ENCODE data around the gene GOLPH3.
"Not testable (repeated sequence)": the region's sequence is repeated elsewhere in the genome, so short reads cannot be mapped to it uniquely, and the experiment has no call there.

GOLPH3 gene

GRCh38 chr5:32132757-32133156 is 41.4 kb downstream of the GOLPH3 start:
- no peak for DNase-seq

- no peak for DNase-seq
Measured at GRCh38 chr5:32131604-32132003, 42.5 kb downstream of the GOLPH3 start.

DNA sequence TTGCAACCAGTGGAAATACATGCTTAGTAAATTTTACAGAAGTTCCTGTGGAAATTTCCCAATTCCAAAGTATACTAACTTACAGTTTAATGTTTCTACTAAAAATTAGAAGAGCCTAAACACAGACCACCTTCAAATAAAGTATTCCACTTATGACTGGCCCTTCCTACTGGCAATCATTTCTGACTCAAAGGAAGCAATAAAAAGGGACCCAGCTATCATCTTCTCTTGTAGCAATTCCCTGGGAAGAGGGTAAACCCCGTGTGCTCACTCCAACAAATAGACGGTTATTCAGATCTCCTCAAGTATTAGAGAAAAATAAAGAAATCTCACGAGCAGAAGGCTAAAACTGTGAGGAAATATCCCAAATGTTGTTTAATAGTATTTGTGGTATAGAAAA is 43.3 kb downstream of the GOLPH3 start:
- no peak for DNase-seq

DNA sequence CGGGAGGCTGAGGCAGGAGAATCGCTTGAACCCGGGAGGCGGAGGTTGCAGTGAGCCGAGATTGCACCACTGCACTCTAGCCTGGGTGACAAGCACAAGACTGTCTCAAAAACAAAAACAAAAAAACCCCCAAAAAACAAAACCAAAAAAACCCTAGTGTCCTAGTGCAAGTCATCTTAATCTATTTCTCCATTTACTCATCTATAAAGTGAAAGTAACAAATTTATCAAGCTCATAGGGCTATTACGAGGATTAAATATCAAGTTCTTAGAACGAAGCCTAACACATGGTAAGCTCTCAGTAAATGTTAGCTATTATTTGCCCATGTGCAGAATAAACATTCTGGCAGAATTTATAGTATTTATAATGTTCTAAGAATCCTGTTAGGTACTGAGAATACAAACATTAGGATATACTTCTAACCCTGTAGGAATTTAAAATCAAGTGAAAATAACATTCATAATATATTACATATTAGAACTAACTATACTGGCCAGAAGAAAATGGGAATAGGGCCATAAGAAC is 45.0 kb downstream of the GOLPH3 start:
- DNase-seq: no peak

GRCh38 chr5:32127711-32128110 is 46.4 kb downstream of the GOLPH3 start:
- no peak for DNase-seq

DNA sequence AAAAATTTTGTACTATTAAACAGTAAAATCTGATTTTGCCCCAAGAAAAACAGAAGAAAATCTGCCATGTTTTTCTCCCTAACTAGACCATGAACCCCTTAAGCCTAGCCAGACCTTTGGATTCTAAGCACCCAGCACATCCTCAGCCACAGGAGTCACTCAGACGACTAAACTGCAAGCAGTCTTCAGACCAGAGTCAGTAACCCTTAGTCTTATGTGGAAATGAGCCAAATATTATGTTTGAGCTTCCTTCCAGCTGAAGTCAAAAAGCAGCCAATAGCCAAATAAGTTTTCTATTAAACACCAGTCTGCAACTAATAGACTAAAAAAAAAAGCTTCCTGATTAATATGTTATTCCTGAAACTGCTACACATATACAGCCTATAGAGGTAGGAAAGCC is 47.4 kb downstream of the GOLPH3 start:
- DNase-seq: no peak

DNA sequence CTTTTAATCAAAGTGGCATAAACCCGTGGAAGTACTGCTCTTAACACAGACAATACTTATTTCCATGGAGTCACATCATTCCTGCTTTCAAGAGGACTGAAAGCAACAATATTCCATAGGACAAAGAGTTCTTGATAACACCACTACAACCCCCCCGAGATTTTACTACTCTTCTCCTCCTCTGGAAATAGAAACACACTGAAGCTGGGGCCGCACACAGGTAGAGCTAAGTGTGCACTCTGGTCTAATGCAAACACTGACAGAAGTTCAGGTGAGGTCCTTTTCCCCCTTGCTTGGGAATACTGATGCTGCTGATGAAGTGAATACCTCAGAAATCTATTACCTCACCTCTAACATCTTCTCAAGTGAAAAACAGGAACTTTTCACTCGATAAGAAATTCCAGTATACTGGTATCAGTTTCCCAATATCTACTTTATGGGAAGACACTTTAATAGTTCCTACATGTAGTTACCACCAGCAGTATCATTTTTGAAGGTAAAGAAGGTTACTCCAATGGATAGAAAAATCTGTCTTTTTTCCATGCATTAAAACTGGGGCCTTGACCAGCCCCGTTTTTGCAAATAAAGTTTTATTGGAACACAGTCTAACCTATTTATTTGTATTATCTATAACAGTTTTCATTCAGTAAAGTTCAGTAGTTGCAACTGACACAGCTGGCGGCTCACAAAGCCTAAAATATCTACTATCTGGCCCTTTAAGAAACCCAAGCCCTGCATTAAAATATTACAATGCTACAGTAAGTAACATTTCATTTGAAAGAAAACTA is 50.0 kb downstream of the GOLPH3 start:
- no peak for DNase-seq

GRCh38 chr5:32123058-32123805 is 50.9 kb downstream of the GOLPH3 start:
- no peak for DNase-seq

DNA sequence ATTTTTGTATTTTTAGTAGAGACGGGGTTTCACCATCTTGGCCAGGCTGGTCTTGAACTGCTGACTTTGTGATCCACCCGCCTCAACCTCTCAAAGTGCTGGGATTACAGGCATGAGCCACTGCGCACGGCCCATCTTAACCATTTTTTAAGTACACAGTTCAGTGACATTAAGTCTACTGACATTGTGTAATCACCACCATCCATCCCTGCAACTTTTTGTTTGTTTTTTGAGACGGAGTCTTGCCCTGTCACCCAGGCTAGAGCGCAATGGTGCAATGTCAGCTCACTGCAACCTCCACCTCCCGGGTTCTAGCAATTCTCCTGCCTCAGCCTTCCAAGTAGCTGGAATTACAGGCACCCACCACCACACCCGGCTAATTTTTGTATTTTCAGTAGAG is 55.2 kb downstream of the GOLPH3 start:
- not testable (repeated sequence) for DNase-seq

DNA sequence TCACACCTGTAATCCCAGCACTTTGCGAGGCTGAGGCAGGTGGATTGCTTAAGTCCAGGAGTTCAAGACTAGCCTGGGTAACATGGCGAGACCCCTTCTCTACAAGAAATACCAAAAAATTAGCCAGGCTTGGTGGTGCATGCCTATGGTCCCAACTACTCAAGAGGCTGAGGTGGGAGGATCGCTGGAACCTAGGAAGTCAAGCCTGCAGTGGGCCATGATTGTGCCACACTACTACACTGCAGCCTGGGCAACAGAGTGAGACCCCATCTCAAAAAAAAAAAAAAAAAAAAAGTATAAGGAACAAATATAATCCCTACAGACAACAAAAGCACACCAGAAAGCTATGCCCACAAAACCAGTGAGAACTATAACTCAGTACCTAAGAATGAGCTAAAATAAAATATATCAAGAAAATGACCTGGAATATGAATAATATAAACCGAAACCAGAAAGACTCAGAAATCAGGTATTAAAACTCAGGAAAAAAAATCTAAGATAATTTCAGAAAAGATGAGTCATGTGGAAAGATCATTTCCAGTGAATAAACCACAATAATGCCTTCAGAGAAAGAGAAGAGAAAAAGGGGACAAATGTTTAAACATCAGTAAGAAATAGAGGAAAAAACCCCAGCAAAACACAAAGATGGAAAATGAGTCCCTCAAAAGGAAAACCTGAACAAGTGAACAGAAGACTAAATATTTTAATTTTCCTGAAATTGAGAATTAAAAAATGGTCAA is 57.4 kb downstream of the GOLPH3 start:
- no peak for DNase-seq

DNA sequence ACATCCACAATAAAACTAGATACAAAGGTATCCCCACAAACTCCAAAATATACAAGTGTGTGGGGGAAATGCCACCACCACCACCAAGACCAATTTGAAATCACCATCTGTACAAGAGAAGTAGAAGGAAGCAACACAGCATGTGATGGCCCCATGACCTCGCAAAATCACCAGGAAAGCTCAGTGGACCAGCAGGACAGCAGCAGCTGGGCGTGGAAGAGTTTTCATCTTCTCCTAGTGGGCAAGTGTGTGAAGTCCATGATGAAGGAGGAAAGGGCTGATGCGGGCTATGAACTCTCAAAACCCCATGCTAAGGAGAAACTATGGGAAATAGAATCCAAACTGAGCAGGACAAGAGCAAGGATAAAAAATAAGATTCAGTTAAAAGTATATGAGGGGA is 58.1 kb downstream of the GOLPH3 start:
- no peak for DNase-seq

DNA sequence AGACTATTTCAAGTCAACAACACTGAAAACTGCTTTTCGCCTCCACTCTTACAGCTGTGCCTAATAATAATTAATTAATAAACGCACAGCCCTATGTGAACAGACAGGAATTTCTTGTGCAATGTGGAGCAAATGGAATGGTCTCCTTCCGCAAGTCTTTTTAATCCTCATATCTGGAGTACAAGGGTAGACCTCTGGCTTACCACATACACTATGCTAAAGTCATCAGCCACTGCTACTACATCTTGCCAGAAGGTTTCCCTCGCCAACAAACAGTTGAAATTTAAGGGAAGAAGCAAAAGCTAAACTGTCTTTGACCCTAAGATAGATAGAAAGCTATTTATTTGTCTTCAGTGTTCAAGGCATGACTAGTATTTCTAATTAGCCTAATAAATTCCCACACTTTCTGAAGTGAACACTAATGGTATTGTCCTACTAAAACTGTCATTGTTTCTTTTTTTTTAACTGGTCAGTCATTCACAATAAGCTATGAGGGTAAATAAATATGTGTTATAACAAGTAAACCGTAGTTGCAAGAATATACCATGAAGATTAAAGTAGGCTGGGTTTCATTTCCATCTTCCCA is 63.9 kb downstream of the GOLPH3 start:
- no peak for DNase-seq

DNA sequence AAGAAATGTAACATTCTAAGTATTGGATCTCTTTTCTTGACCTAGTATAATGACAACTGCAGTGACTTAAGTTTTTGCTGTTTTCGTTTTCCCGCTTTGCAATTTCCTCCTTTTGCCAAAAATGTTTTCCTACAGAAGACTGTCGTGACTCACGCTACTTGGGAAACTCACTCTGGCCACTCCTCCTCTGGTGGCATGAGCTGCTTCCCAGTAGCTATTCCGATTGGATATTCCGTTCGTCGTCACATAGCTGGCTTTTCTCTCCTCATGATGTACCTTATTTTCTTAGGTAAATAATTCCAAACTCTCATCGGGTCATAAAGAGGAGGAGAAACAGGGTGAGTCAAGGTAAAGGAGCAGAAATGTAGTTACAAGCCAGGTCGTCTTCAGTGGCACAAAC is 64.9 kb downstream of the GOLPH3 start:
- DNase-seq: no peak

- DNase-seq: no peak
Measured at GRCh38 chr5:32108167-32108566, 66.0 kb downstream of the GOLPH3 start.

- DNase-seq: no peak
Measured at GRCh38 chr5:32107291-32107690, 66.8 kb downstream of the GOLPH3 start.

GRCh38 chr5:32103521-32103920 is 70.6 kb downstream of the GOLPH3 start:
- no peak for DNase-seq

- DNase-seq: no peak
Measured at GRCh38 chr5:32102254-32102986, 71.7 kb downstream of the GOLPH3 start.

DNA sequence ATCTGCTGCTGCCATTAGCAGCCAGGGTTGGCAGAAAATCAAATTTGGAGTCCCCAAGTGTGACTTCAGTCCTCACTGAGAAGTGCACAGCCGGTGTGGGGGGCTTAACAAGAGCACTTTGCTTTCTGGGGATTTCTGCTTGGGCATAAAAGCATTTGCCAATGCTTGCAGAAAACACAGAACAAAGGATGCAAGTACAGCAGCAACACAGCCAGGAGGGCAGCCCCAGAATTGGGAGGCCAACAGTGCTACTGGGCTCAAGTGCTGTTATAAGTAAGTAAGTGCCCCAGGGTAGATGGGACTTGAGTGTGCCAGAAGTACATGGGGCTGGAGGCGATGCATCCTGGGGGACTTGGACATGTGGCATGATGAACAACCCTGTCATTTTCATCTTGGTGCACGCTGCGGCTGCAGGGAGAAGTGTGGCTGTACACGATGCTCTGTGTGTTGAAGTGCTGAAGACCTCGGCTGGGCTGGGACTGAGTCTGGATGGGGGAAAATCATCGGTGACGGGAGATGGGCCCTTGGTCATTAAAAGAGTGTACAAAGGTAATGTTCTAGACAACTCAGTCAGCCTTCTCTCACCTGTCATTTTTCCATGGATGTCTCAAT is 73.3 kb downstream of the GOLPH3 start:
- no peak for DNase-seq

GRCh38 chr5:32100230-32100629 is 73.9 kb downstream of the GOLPH3 start:
- no peak for DNase-seq

DNA sequence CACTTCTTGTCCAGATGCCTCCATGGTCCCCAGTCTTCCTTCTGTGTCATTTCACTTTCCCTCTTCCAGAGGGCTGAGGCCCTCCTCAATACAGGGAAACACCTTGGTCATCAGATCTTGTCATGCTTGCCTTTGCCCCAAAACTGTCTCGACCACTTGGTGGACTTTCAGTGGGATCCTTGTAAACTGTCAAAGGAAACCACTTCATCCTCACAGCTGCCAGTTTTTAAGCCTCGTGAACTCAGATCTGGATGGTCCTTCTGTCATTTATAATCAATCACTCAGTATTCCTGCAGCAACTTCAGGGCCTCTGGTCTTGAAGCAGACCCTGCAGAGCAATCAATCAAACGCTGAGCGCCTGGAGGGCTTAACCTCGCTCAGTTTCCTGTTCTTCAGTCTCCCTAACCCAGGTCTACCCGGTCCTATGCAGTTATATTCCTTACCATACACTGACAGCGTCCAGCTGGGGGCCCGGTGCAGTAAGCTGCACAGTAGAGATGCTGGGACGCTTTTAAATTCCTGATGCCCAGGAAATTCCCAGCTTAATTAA is 74.6 kb downstream of the GOLPH3 start:
- DNase-seq: no peak

GRCh38 chr5:32098890-32099310 is 75.2 kb downstream of the GOLPH3 start:
- no peak for DNase-seq

DNA sequence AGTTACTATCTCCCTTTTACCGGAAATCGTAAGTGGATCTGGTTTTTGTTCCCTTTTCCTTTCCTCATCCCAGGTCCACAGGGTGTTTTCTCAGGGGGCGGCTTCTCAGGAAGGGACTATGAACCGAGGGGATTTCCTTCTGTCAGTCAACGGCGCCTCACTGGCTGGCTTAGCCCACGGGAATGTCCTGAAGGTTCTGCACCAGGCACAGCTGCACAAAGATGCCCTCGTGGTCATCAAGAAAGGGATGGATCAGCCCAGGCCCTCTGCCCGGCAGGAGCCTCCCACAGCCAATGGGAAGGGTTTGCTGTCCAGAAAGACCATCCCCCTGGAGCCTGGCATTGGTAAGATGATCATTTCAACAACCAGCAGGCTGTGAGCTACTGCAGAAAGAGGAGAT is 75.8 kb downstream of the GOLPH3 start:
- no peak for DNase-seq
